Stimulated activated CD8-positive, alpha-beta memory T cell treated with anti-CD3 and anti-CD28 coated beads, Interleukin-7, amount 100 ng/mL, for 48 hours (primary cell): ENCODE measurements around the gene DBN1.

ENCODE experiments used
- DNase-seq, 2 donors: peaks; one replicate each; pipeline ENCODE4 v3.0.0-alpha.2; 2020; ENCODE audit warnings: low read depth in 1 of 2; ENCODE audit errors: extremely low read depth in 1 of 2

The DBN1 gene

DNA sequence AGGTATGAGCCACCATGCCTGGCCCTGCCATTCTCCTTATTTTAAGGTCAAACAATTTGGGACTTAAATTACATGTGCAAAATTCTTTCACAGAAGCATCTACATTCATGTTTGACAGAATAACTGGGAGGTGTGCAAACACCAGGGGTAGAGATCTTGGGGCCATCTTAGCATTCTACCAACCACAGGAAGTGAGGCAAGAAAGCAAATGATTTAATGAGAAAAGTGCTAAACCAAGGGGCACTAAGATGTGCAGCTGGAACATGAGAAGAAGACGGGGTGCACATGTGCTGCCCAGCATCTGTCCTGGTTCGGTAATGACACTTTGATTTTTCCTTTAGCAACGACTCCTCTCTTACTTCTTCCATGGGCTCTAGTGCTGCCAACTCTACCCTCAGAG, 62.9 kb downstream of the DBN1 start:
- DNase-seq: no peak

DNA sequence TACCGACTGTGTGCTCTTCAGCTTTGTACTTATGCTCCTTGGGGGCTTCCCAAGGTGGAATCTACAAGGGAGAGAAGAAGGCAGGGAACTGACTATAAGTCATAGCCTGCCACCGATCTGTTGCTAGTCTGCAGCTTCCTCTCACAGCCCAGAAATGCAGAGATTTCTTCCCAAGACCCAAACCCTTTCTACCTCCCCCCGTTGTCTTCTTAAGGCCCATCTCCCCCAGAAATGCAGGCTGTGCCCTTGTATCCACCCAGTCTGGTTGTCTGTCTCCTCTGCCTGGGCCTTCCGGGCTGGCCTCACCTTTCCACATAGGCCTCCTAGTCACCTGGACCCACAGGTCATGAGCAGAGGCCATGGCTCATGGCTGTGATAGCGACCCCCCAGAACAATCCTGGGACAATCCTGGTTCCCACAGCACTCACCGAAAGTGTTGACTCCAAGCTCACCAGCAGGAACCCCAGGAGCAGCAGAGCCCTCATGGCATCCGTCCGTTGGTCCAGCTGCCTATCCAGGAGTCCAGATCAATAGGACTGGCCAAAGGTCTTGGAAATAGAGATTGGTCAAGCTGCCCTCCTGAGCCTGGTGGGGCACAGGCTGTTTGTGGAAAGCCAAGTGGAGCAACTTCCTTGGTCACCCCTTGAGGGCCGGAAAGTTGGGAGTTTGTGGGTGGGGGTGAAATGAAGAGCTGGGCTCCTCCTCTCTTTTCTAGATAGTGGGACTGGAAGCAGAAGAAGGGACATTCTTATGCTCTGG, 64.2 kb downstream of the DBN1 start, which contains the start of gene F12:
Gene F12, minus strand, starts transcription at position 522 of the 759 bp plus-strand sequence. Its CDS starts 37 bp downstream, at position 485.
- no peak for DNase-seq
